DOHH2 (cell line): ENCODE measurements around the gene BLOC1S2.

Source experiments
- CTCF ChIP-seq: fragments of 200-600 bp; sonication (generic); IDR thresholded peaks from one replicate; pipeline ENCODE4 v1.5.1; 2014; ENCODE audit warnings: antibody characterized with exemption, mild to moderate bottlenecking, low read depth, low read length; ENCODE audit not compliant: poor library complexity, severe bottlenecking
- EZH2phosphoT487 ChIP-seq: fragments of 200-600 bp; sonication (generic); IDR thresholded peaks from 2 replicates; pipeline ENCODE4 v1.6.1; 2017; ENCODE audit warnings: borderline replicate concordance, mild to moderate bottlenecking, antibody characterized with exemption, low read length, moderate library complexity, mixed read lengths

DNA sequence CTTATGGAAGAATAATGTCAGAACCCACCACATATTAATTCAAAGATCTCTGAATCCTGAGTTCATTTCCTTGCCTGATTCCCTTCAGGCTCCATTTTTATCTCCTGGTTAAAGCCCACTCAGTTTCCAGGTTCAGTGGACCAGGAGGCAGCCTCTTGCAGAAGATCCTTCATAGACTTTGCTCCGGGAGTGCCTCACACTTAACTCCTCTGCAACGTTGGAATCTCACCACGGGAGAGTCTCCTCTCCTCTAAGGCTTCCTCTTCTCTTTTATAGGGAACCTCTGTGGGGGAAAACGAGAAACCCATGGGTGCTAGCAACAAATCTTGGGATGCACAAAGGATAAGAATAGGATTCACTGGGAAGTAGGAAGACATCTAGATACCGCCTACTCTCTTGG is 1.7 kb upstream of the BLOC1S2 start:
- TF ChIP-seq EZH2phosphoT487 (no peak), CTCF (no peak)
